Activated CD4-positive, CD25-positive, alpha-beta regulatory T cell treated with anti-CD3 and anti-CD28 coated beads, Interleukin-2, amount 50 U/mL, for 72 hours (primary cell): ENCODE data around the gene CRTC1.
A peak's percentile ranks its signal among the peaks of the same experiment; 100 is the strongest.
"Not testable (repeated sequence)": the region's sequence is repeated elsewhere in the genome, so short reads cannot be mapped to it uniquely, and the experiment has no call there.

Experiments used
- DNase-seq: peaks from one replicate; pipeline ENCODE4 v3.0.0; 2021

CRTC1 gene

GRCh38 chr19:18671303-18672043 is 12.0 kb upstream of the CRTC1 start:
- no peak for DNase-seq

GRCh38 chr19:18672044-18672451 is 11.4 kb upstream of the CRTC1 start:
- no peak for DNase-seq

GRCh38 chr19:18672606-18673337 is 10.7 kb upstream of the CRTC1 start:
- DNase-seq: no peak

GRCh38 chr19:18674616-18675015 is 8.9 kb upstream of the CRTC1 start:
- DNase-seq: no peak

- no peak for DNase-seq
These were observed 7.7 kb upstream of the CRTC1 start for GRCh38 chr19:18675779-18676178.

GRCh38 chr19:18676692-18677091 is 6.8 kb upstream of the CRTC1 start:
- no peak for DNase-seq

- no peak for DNase-seq
These were observed 6.3 kb upstream of the CRTC1 start for GRCh38 chr19:18677156-18677555.

- not testable (repeated sequence) for DNase-seq
These were observed 3.3 kb upstream of the CRTC1 start for GRCh38 chr19:18680148-18680547.

- DNase-seq: no peak
These were observed 722 bp upstream of the CRTC1 start for GRCh38 chr19:18682807-18683108.

- DNase-seq: no peak
These were observed 620 bp downstream of the CRTC1 start for GRCh38 chr19:18683958-18684641.

- no peak for DNase-seq
These were observed 1.1 kb downstream of the CRTC1 start for GRCh38 chr19:18684642-18684993.

- no peak for DNase-seq
These were observed 2.2 kb downstream of the CRTC1 start for GRCh38 chr19:18685597-18686190.

- no peak for DNase-seq
These were observed 4.4 kb downstream of the CRTC1 start for GRCh38 chr19:18687740-18688465.

GRCh38 chr19:18696023-18696422 is 12.5 kb downstream of the CRTC1 start:
- DNase-seq: no peak

- DNase-seq: no peak
These were observed 14.2 kb downstream of the CRTC1 start for GRCh38 chr19:18697680-18698079.

- DNase-seq: no peak
These were observed 15.1 kb downstream of the CRTC1 start for GRCh38 chr19:18698321-18699167.

- no peak for DNase-seq
These were observed 16.0 kb downstream of the CRTC1 start for GRCh38 chr19:18699403-18700054.

GRCh38 chr19:18700501-18701249 is 17.2 kb downstream of the CRTC1 start:
- peak; percentile 73 for DNase-seq

- DNase-seq: no peak
These were observed 17.7 kb downstream of the CRTC1 start for GRCh38 chr19:18701250-18701608.

GRCh38 chr19:18704054-18704453 is 20.6 kb downstream of the CRTC1 start:
- DNase-seq: no peak

- no peak for DNase-seq
These were observed 21.5 kb downstream of the CRTC1 start for GRCh38 chr19:18704971-18705370.
